GM12801 (cell line): ENCODE data around the gene SLC26A2.

ENCODE experiments used
- TF ChIP-seq, protein P1 (sequence below): IDR thresholded peaks from one replicate; pipeline ENCODE4 v1.5.1; 2011; ENCODE audit warnings: control low read depth; ENCODE audit not compliant: insufficient read length; ENCODE audit errors: extremely low read depth

Gene SLC26A2

DNA sequence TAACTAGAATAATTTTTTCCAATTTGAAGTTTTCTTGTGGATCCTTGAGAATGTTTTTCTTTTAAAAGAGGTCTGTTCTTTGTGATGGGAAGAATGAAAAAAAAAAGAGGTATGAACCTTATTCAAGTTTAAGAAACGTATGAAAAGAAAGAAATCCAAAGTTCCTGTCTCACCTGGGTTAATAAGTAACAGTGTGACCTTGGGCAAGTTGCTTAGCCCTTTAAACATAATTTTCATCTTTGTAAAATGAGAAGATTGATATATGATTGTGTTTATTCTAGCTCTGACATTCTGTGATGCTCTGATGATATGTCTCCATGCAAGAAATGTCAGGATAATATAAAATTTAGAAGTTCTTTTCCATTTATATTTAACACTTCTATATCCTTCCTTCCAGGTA is 19.3 kb downstream of the SLC26A2 start:
- TF ChIP-seq, protein P1, sequence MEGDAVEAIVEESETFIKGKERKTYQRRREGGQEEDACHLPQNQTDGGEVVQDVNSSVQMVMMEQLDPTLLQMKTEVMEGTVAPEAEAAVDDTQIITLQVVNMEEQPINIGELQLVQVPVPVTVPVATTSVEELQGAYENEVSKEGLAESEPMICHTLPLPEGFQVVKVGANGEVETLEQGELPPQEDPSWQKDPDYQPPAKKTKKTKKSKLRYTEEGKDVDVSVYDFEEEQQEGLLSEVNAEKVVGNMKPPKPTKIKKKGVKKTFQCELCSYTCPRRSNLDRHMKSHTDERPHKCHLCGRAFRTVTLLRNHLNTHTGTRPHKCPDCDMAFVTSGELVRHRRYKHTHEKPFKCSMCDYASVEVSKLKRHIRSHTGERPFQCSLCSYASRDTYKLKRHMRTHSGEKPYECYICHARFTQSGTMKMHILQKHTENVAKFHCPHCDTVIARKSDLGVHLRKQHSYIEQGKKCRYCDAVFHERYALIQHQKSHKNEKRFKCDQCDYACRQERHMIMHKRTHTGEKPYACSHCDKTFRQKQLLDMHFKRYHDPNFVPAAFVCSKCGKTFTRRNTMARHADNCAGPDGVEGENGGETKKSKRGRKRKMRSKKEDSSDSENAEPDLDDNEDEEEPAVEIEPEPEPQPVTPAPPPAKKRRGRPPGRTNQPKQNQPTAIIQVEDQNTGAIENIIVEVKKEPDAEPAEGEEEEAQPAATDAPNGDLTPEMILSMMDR = no peak

DNA sequence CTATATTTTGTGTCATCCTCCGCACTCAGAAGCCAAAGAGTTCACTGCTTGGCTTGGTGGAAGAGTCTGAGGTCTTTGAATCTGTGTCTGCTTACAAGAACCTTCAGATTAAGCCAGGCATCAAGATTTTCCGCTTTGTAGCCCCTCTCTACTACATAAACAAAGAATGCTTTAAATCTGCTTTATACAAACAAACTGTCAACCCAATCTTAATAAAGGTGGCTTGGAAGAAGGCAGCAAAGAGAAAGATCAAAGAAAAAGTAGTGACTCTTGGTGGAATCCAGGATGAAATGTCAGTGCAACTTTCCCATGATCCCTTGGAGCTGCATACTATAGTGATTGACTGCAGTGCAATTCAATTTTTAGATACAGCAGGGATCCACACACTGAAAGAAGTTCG is 20.6 kb downstream of the SLC26A2 start:
- TF ChIP-seq, protein P1 = no peak

DNA sequence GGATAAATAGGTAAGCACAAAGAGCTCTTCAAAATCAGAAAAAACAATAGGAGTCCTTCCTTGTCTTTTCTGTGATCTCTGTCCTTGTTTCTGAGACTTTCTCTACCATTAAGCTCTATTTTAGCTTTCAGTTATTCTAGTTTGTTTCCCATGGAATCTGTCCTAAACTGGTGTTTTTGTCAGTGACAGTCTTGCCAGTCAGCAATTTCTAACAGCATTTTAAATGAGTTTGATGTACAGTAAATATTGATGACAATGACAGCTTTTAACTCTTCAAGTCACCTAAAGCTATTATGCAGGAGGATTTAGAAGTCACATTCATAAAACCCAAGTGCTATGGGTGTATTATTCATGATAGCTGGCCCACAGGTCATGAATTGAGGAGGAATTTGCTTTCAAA is 21.9 kb downstream of the SLC26A2 start:
- TF ChIP-seq, protein P1 = no peak

DNA sequence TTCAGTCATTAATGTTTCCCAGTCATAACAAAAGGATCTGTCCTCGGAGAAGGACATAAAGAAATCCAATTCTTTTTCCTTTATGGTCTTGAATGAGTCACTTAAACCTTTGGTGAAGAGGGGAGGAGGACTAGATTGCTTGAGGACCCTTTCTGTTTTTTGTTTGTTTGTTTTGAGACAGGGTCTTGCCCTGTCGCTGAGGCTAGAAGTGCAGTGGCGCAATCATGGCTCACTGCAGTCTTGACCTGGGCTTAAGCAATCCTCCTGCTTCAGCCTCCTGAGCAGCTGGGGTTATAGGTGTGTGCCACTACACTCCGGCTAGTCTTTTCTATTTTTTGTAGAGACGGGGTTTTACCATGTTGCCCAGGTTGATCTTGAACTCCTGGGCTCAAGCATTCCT is 27.6 kb downstream of the SLC26A2 start:
- TF ChIP-seq, protein P1 = no peak

DNA sequence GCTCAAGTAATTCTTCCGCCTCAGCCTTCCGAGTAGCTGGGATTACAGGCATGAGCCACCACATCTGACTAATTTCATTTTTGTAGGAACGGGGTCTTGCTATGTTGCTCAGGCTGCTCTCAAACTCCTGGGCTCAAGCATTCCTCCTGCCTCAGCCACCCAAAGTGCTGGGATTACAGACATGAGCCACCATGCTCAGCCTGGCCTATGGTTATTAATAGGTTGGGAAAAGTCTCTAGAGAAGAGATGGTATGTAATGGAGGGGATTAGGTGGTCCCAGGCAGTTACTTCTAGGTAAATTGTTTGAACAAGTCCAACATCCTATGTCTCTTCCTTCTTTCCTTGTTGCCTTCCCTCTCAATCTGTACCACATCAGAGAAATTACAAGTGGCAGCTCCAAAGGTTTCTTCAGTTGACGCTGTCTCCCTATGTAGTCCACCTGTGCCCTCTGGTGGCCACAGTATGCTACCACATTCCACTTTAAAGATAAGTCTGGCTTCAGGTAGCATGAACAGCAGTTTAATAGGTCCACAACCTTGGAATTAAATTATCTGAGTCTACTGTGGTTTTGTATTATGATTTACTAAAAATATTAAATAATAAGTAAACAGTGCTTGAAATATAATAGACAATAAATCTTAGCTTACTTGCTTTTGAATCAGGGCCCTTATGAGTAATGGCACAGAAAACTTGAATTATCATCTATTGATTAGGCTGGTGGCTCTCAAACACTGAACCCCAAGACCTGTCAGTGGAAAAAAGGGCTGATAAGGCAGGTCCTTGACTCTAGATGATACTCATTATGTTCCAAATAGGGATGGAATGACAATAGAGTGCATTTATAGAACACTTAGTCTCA is 30.2 kb downstream of the SLC26A2 start:
- TF ChIP-seq, protein P1 = peak; percentile 75

DNA sequence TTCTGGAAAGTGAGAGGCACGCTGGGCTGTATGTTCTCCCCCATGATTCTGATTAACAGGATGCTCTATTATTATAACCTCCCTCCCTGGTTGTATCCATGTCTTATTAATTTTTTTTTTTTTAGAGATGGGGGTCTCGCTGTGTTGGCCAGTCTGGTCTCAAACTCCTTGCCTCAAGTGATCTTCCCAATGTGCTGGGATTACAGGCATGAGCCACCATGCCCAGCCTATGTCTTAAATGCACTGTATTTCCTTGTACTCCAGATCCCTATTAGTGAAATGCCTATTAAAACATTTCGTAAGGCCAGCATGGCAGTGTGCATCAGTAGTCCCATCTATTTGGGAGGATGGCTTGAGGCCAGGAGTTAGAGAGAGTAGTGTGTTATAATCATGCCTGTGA is 32.9 kb downstream of the SLC26A2 start:
- TF ChIP-seq, protein P1 = no peak

DNA sequence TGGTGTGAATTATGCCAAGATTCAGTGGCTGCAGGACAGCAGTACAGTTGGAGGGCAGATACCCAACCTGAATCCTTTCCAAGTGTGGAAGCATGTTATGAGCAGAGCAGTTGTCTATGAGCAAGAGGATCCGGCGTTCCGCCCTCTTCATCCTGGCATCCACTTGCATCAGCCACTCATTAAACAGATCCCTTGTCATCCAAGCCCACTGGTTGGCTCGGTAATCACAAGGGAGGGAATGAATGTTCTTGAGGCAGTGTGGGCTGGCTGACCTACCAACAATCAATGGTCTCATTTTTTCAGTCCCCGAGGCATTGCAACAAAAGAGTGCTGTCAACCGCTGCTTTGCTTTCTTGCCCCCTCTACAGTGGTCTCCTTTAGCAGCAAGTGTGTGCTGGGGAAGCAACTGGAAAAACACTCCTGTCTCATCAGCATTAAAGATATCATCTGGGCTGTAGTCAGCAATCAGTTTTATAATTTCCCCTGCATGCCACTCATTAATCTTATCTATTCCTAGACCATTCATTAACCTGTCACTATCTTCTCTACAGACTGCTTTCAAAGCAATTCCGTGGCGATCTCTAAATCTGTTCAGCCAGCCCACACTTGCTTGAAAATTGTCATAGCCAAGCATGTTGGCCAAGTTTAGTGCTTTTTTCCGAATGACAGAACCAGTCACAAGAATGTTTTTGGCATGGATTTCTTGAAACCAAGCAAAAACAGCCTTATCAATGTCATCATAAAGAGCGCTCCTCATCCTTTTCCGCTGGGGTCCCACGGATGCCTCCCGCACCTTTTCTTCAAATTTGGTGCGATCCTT is 35.0 kb downstream of the SLC26A2 start:
- TF ChIP-seq, protein P1 = no peak
